Endothelial cell (in vitro differentiated cells): ENCODE measurements around the gene SIRT6. TPM values are rescaled to one million over a fixed set of nuclear protein-coding genes. Genes with fewer than 3 reads are reported as not detected.
"Not testable (repeated sequence)": the region's sequence is repeated elsewhere in the genome, so short reads cannot be mapped to it uniquely, and the experiment has no call there.

Source experiments
- DNase-seq: peaks from one replicate; pipeline ENCODE4 v3.0.0; 2021; ENCODE audit warnings: low spot score
- H3K27ac Mint-ChIP-seq: one replicate; pipeline ENCODE4 v1.8.0; 2021; ENCODE audit warnings: mixed read lengths, inconsistent platforms; ENCODE audit not compliant: unreplicated experiment
- H3K27me3 Mint-ChIP-seq: one replicate; pipeline ENCODE4 v1.8.0; 2021; ENCODE audit warnings: mild to moderate bottlenecking, moderate library complexity, mixed read lengths, inconsistent platforms; ENCODE audit not compliant: unreplicated experiment
- H3K36me3 Mint-ChIP-seq: one replicate; pipeline ENCODE4 v1.8.0; 2021; ENCODE audit warnings: mild to moderate bottlenecking, low read depth, mixed read lengths, inconsistent platforms; ENCODE audit not compliant: unreplicated experiment
- H3K4me1 Mint-ChIP-seq: one replicate; pipeline ENCODE4 v1.8.0; 2021; ENCODE audit warnings: mild to moderate bottlenecking, mixed read lengths, inconsistent platforms; ENCODE audit not compliant: unreplicated experiment
- H3K4me3 Mint-ChIP-seq: one replicate; pipeline ENCODE4 v1.8.0; 2021; ENCODE audit warnings: mild to moderate bottlenecking, mixed read lengths, inconsistent platforms; ENCODE audit not compliant: unreplicated experiment
- H3K9me3 Mint-ChIP-seq: one replicate; pipeline ENCODE4 v1.8.0; 2021; ENCODE audit warnings: mixed read lengths, inconsistent platforms; ENCODE audit not compliant: unreplicated experiment
- long read RNA-seq: library from polyadenylated mRNA; unstranded; transcript quantifications from one replicate; pipeline ENCODE4 v2.0.0, GENCODE V29; 2020; ENCODE audit not compliant: unreplicated experiment
- total RNA-seq: library from RNA; stranded (reverse); fragmentation: NEBNext Ultra II Directional; extraction: Animal tissue kit (Norgen Biotek cat#: 25700); gene quantifications from one replicate; pipeline ENCODE4 v1.2.1, GENCODE V29; 2021; ENCODE audit not compliant: unreplicated experiment
- TF ChIP-seq, protein P1 (sequence below): fragments of 200-600 bp; sonication (generic); IDR thresholded peaks from one replicate; pipeline ENCODE4 v1.5.0; 2021; ENCODE audit warnings: antibody characterized with exemption; ENCODE audit not compliant: unreplicated experiment

SIRT6 gene
- total RNA-seq = 24.6 TPM
- long read RNA-seq, transcript SIRT6-202 (8 exons, 1,641 nt) = major isoform, 5 of 10 reads
- long read RNA-seq, partial matches to known transcripts = 0 of 10 reads
- long read RNA-seq, other reads (novel, unspliced or antisense) = 4 of 10 reads

DNA sequence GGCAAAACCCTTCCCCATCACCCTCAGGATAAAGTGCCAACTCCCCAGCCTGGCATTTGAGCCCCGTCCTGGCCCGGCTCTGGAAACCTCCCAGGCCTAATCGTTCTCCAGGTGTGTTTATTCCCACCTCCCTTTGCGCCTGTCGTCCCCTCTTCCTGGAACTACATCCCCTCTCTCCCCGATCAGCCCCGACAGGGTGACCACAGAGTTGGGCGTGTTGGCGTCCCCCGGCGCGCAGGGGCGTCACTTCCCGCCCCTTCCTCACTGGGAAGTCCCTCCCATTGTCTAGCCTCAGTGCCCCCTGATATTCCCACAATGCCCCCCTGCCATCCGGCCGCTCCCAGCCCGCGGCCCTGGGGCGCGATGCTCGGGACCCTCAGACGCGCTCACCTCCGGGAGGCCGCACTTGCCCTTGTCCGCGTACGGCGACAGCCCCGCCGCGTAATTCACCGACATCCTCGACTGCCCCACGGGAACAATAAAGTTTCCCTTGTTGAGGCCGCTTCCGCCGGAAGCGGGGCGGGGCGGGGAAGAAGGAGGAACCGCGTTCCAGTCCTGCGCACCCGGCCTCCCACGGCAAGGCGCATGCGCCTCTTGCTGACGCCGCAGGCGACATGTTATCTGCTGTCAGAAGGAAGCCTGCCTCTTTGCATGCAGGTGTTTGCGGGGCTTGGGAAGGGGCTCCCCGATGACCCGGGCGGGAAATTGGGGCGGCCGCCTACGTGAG, at the start of gene SIRT6, which contains the start of gene ANKRD24:
Gene SIRT6, minus strand, starts transcription at position 480 of the 727 bp plus-strand sequence. Its CDS starts 24 bp downstream, at position 456.
Gene ANKRD24, plus strand, starts transcription at position 606 of the 727 bp plus-strand sequence. CDS start 3,737 bp downstream, outside the sequence.
- DNase-seq = peak; percentile 93
- peaks cover 4% of the 10 kb centered on the region for H3K27me3 Mint-ChIP-seq
- H3K36me3 Mint-ChIP-seq = peaks cover 1% of the 10 kb centered on the region
- peak within 1 kb of the TSS; percentile 61 for H3K27ac Mint-ChIP-seq
- H3K9me3 Mint-ChIP-seq = no peaks in the 10 kb centered on the region
- peaks cover 3% of the 10 kb centered on the region for H3K4me1 Mint-ChIP-seq
- peak within 1 kb of the TSS; percentile 96 for H3K4me3 Mint-ChIP-seq
- TF ChIP-seq, protein P1, sequence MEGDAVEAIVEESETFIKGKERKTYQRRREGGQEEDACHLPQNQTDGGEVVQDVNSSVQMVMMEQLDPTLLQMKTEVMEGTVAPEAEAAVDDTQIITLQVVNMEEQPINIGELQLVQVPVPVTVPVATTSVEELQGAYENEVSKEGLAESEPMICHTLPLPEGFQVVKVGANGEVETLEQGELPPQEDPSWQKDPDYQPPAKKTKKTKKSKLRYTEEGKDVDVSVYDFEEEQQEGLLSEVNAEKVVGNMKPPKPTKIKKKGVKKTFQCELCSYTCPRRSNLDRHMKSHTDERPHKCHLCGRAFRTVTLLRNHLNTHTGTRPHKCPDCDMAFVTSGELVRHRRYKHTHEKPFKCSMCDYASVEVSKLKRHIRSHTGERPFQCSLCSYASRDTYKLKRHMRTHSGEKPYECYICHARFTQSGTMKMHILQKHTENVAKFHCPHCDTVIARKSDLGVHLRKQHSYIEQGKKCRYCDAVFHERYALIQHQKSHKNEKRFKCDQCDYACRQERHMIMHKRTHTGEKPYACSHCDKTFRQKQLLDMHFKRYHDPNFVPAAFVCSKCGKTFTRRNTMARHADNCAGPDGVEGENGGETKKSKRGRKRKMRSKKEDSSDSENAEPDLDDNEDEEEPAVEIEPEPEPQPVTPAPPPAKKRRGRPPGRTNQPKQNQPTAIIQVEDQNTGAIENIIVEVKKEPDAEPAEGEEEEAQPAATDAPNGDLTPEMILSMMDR = no peak

DNA sequence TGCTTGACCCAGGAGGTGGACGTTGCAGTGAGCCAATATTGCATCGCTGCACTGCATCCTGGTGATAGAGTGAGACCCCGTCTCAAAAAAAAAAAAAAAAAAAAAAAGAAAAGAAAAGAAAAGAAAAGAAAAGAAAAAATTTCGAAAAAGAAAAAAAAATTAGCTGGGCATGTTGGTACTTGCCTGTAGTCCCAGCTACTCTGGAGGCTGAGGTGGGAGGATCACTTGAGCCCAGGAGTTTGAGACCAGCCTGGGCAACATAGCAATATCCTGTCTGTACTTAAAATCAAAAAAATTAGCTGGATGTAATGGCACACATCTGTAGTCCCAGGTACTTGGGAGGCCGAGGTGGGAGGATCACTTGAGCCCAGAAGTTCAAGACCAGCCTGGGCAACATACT, 49.8 kb upstream of the SIRT6 start:
- H3K9me3 Mint-ChIP-seq, H3K4me3 Mint-ChIP-seq, DNase-seq, H3K36me3 Mint-ChIP-seq, H3K27ac Mint-ChIP-seq, H3K4me1 Mint-ChIP-seq: not testable (repeated sequence)
- H3K27me3 Mint-ChIP-seq = peaks cover 11% of the 10 kb centered on the region

DNA sequence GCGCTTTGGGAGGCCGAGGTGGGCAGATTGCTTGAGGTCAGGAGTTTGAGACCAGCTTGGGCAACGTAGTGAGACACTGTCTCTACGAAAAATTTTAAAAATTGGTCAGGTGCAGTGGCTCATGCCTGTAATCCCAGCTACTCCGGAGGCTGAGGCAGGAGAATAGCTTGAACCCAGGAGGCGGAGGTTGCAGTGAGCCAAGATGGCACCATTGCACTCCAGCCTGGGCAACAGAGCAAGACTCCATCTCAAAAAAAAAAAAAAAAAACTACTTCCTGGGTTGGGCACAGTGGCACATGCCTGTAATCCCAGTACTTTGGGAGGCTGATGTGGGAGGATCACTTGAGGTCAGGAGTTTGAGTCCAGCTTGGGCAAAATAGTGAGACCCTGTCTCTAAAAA, 49.2 kb upstream of the SIRT6 start:
- not testable (repeated sequence) for H3K4me3 Mint-ChIP-seq, DNase-seq, H3K4me1 Mint-ChIP-seq, H3K27ac Mint-ChIP-seq, H3K36me3 Mint-ChIP-seq, H3K9me3 Mint-ChIP-seq
- H3K27me3 Mint-ChIP-seq = peaks cover 11% of the 10 kb centered on the region

- not testable (repeated sequence) for DNase-seq, H3K4me1 Mint-ChIP-seq, H3K9me3 Mint-ChIP-seq, H3K36me3 Mint-ChIP-seq, H3K27ac Mint-ChIP-seq, H3K4me3 Mint-ChIP-seq
- peaks cover 11% of the 10 kb centered on the region for H3K27me3 Mint-ChIP-seq
Measured at GRCh38 chr19:4230237-4230636, 47.9 kb upstream of the SIRT6 start.

DNA sequence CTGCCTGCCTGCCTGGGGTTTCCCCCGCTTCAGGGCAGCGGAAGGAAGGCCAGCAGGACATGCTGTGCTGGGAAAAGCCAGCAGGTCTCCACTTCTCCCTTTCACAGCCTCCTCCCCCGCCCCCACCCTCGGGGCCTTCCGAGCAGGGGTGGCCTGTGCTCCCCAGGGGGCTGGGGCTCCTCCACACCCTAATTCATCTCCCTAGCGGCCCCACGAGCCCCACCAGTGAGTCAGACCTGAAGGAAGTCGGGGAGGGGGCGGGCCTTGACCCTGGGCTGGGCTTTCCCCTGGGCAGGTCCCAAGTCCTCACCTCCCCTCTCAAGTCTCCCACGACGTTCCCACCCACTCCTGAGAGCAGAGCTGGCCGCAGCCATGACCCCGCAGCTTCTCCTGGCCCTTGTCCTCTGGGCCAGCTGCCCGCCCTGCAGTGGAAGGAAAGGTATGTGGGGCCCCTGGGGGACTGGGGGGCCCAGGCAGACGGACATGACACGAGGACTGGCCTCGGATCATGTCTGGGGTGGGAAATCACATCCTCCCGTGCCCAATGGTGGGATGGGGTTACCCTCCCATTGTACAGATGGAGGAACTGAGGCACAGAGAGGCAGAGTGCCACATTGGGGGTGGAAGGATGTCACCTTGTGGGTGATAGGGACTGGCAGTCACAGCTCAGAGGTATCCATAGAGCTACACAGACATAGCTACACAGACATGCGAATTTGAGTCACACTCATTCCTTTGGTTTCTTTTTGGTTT, 47.0 kb upstream of the SIRT6 start, which contains the start of gene EBI3:
Gene EBI3, plus strand, starts transcription at position 345 of the 753 bp plus-strand sequence. Its CDS starts 28 bp downstream, at position 373.
- DNase-seq = peak; percentile 44
- H3K27ac Mint-ChIP-seq = no peak within 1 kb of the TSS
- no peak within 1 kb of the TSS for H3K4me3 Mint-ChIP-seq
- TF ChIP-seq, protein P1 = no peak
- peaks cover 2% of the 10 kb centered on the region for H3K4me1 Mint-ChIP-seq
- H3K9me3 Mint-ChIP-seq = no peaks in the 10 kb centered on the region
- no peaks in the 10 kb centered on the region for H3K36me3 Mint-ChIP-seq
- peaks cover 9% of the 10 kb centered on the region for H3K27me3 Mint-ChIP-seq

- TF ChIP-seq, protein P1 = no peak
- no peak for DNase-seq
- H3K27me3 Mint-ChIP-seq = peaks cover 8% of the 10 kb centered on the region
- H3K9me3 Mint-ChIP-seq = no peaks in the 10 kb centered on the region
- no peak overlapping the region for H3K4me3 Mint-ChIP-seq
- no peaks in the 10 kb centered on the region for H3K4me1 Mint-ChIP-seq
- H3K27ac Mint-ChIP-seq = no peak overlapping the region
- H3K36me3 Mint-ChIP-seq = no peaks in the 10 kb centered on the region
Measured at GRCh38 chr19:4228765-4229178, 46.4 kb upstream of the SIRT6 start.
